Endothelial cell of umbilical vein (primary cell): ENCODE measurements around the gene WDR76.

Source experiments
- CTCF ChIP-seq, 2 donors: IDR thresholded peaks; 1 replicate in 1 of 2; 2 replicates in 1 of 2; pipeline ENCODE4 v1.5.1; 2011; ENCODE audit warnings: low read length in 2 of 2, mild to moderate bottlenecking in 2 of 2, moderate library complexity in 2 of 2, control low read depth in 1 of 2, inconsistent platforms in 1 of 2, low read depth in 1 of 2; ENCODE audit not compliant: insufficient read depth in 1 of 2; ENCODE audit errors: extremely low read depth in 1 of 2
- EZH2 ChIP-seq: IDR thresholded peaks from 2 replicates; pipeline ENCODE4 v1.6.1; 2012; ENCODE audit warnings: borderline replicate concordance, low read depth, mild to moderate bottlenecking, moderate library complexity, low read length, inconsistent platforms; ENCODE audit not compliant: severe bottlenecking
- POLR2A ChIP-seq: IDR thresholded peaks from 2 replicates; pipeline ENCODE4 v1.6.1; 2012; ENCODE audit warnings: low read depth, mild to moderate bottlenecking, control low read depth, low read length
- POLR2AphosphoS5 ChIP-seq: IDR thresholded peaks from 2 replicates; pipeline ENCODE4 v1.6.1; 2012; ENCODE audit warnings: low read depth, mild to moderate bottlenecking, control low read depth, low read length, moderate library complexity; ENCODE audit not compliant: insufficient read depth

DNA sequence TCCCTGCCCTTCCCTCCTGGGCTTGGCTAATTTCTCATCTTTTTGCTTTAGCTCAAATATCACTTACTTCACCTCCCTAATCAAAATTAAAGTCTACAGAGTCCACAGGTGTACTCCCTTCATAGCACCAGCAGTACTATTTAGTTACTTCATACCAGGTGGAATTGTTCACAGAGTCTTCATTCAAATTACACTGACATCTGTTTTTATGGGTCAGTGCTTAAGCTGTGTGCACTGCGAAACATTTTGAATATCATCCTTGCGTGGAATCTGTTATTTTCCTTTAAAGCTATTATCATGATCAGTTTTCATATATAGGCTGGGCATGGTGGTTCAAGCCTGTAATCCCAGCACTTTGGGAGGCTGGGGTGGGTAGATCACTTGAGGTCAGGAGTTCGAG lies 37.4 kb upstream of the WDR76 start:
- TF ChIP-seq POLR2A, result no peak
- no peak for TF ChIP-seq CTCF (IDR thresholded peaks at IDR 0.05; ENCODE audit: extremely low read depth in 1 of 2, insufficient read depth in 1 of 2, low read depth in 1 of 2, low read length in 2 of 2)
- TF ChIP-seq EZH2, result no peak
- no peak for TF ChIP-seq POLR2AphosphoS5
